GM21447 (cell line): ENCODE results near the gene ENO4.

Experiments used
- ATAC-seq: cut with Tn5 transposase; IDR thresholded peaks from one replicate; pipeline ENCODE4 v1.9.1; 2021; ENCODE audit not compliant: unreplicated experiment

The ENO4 gene

DNA sequence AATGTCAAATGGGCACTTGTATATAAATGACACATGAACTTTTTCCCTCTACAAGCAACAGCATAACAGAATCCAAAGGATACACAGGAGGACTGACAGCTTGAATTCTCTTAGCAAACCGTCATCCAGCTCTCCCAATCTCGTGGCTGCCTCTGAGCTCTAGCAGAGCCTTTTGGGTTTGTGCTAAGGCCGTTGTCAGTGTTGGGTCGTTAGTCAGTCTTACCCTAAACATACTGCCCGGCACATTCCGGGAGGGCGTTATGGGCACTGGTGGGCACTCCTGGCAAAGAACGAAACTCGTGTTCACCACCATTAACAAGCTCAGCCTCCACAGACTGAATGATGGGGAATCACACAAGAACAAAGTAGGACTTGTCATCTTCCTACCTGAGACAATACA is 19.6 kb upstream of the ENO4 start:
- no peak for ATAC-seq

DNA sequence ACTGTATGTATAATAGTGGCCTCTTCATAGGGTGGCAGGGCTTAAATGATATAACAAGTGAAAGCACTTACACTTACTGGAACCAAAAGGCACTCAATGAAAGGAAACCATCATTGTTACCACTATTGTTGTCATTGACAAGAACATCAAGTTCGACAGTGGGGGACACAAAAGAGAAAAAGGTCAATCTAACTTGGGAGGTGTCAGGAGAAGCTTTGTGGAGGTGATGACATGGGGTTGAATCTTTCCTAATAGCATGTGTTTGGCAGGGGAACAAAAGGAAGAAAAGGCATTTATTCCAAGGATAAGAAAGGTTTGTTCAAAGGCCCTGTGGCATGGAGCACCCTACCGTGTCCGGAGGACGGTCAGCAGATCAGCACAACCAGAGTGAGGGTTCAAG is 18.2 kb upstream of the ENO4 start:
- ATAC-seq: no peak

DNA sequence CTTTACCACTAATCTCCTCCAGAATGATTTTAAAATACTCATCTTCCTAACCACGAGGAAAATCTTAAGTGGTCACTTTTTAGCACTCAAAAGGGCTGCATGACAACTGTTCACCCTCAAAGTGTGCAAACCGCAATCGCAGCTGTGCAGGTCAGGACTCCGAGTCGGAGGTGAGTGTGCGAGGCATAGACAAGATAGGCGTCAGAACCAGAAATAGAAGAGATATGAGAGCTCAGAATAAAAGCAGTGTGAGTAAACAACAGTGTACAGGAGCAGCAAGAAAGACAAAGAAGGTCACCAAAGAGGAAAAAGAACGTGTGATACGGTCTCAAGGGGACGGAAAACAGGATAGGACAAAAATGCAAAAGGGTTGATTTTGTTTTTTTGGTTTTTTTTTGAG is 17.5 kb upstream of the ENO4 start:
- ATAC-seq: no peak

DNA sequence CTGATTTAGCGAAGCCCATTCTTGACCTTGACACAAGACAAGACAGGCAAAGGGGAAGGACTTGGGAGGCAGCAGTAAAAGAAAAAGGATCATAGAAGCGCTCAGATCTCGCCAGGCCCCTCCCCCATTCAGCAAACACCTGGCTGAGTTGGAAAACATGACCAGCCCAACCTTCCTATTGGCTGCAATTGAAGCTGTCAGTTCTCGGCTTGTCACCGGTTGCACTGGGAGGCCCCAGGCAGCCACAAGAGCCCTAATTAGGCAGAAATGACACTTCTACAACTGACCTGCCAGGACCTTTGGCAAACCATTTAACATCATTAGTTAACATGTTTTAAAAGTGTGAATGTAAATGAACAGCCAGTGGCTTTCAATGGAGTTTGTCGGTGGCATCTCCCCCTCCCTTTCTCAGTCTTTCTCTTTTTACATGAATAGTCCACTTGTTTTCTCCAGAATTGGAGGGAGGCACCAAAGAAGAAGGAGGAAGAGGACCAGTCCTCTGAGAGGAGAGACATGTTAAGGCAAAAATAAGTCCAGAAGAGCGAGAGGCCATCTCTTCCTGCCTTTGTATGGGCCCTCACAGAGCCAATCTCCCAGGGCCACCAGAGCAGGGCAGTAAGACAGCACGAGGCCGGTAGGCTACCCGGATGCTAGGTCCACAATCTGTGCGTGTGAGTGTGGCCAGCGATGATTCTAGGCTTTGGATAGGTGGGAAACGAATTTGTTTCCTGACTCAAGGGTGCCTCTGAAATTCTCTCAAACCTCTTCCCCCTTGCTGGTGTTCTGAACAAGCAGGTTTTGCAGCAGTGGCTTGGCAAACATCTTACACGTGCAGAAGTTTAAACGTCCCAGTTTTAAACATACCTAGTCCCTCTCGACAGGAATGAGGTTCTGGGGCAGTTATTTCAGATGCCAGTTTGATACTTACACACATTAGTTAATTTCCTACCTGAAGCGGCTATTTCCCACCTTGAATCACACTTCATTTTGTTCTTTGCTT is 15.0 kb upstream of the ENO4 start:
- no peak for ATAC-seq

DNA sequence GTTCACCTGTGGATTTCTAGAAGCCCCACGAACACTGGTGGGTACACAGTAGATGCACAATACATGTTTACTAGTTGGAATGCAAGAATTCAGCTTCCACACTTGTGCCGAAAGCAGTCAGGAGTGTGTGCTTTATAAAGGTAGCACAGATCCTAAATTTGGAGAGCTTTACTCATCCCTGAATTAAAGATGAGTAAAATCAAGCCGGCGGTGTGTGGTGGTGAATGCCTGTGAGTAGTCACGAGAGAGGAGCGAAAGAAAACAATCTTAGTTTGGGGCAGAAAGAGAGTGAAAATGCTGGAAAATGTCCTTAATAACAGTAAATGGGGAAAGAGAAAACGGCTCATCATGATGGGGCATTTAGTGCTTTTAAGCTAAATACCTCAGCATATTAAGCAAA is 13.6 kb upstream of the ENO4 start:
- no peak for ATAC-seq

DNA sequence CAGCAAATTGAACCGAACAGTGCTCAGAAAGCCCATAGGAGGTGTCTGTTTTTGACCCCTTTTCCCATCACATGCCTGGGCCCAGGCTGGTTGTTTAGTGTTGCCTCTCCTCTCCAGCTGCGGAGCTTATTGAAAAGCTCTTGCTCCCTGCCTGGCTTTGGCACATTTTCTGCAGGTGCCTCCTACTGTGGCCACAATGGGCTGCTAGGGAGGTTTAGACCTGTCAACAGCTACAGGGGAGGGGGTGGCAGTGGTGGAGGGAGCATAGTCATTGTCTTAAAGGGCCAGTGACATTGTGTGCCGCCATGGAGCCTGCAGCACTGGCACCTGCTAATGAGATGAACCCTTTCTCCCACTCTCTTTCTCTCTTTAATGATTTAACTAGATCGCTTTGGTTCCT is 13.2 kb upstream of the ENO4 start:
- ATAC-seq: no peak

DNA sequence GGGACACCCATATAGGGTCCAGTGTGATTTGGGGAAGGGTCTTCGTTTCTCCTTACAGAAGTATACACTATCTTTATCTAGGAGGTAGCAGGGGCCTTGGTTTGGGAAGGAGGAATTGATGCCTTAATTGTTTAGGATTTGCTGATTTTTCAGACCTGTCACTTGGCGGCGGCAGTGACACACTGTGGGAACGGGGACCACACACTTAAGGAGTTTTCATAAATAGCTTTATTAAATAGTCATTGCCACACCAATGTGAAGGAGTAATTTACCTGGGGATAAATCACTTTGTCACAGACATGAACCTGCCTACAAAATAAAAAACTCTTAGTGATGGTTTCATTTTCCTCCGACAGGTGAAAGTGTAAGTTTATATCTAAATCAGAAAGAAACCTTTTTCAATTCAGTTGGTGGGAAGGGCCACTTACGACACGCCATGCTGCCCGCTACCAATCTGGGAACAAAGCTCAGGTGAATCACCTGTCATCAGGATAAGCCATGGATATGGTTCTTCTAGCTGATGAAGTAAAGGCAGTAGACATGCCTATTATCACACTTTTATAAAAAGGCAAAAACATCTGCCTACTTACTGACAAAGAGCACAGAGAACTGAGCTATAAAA is 12.3 kb upstream of the ENO4 start:
- no peak for ATAC-seq

DNA sequence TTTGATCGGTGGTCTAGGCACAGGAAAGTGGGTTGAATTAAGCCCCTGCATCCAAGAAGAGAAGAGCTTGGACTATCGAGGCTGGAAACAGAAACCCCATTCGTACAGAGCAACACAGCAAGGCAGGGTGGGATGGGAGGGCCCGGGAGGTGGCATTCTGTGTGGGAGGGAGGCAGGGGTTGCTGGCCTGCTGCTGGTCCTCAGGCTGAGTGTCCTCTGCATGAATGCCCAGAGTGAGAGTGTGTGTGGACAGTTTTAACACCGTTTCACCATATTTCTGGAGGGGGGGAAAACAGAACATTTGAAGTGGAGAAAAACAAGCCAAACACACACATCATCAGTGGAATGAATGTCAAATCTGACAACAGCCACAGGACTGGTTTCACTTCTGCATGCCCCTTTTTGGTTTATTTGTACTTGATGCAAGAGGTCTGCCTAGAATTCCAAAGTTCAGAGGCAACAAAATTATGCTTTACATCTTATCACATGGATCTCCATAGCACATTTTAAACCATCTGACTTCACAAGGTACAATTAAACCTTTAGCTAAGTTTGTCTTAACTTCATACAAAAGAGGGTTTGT is 11.1 kb upstream of the ENO4 start:
- peak; percentile 84 for ATAC-seq

DNA sequence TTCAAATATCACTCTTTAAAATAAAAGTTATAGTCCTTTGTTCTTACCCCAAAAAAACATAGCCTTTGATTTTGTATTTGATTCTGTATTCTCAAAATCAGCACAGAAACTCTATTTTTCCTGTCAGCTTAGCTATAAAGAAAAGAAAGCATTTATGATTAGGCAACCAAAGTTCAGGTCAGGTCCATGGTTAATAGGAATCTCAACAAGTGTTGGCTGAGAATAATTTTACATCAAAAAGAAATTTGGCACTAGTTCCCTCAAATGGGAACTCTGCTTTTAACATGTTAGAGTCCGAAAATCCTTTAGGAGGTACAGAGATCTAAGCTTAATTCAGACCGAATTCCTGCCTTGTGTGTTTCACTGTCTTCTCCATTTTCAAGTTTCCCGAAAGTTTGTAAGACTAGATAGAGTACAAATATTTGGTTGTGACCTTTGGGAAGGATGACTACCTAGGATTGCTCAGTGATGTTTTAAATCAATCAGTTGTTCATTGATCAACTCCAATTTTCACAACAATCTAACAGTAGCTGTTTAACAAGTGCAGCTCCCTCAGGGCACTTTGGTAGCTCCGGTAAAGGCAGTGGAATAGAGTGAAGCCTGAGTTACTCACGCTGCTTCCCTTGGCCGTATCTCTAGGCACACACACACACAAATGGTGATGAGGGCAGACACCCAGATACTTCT is 8.8 kb upstream of the ENO4 start:
- no peak for ATAC-seq

DNA sequence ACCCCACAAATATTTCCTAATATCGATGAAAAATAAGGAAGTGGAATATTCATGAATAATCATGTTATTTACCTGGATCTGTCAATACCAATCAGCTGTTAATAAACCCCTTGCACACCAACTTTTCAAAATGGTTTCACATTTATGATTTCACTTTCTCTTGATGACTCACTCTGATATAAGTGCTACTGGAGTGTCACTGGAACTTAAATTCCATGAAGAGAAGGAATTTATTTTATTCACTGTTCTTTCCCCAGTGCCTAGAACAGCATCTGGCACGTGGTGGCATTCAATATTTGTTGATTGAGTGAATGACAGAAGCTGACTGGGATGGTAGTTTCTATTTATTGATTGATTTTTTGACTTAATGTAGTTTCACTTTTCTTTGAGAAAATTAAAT is 3.5 kb upstream of the ENO4 start:
- no peak for ATAC-seq

DNA sequence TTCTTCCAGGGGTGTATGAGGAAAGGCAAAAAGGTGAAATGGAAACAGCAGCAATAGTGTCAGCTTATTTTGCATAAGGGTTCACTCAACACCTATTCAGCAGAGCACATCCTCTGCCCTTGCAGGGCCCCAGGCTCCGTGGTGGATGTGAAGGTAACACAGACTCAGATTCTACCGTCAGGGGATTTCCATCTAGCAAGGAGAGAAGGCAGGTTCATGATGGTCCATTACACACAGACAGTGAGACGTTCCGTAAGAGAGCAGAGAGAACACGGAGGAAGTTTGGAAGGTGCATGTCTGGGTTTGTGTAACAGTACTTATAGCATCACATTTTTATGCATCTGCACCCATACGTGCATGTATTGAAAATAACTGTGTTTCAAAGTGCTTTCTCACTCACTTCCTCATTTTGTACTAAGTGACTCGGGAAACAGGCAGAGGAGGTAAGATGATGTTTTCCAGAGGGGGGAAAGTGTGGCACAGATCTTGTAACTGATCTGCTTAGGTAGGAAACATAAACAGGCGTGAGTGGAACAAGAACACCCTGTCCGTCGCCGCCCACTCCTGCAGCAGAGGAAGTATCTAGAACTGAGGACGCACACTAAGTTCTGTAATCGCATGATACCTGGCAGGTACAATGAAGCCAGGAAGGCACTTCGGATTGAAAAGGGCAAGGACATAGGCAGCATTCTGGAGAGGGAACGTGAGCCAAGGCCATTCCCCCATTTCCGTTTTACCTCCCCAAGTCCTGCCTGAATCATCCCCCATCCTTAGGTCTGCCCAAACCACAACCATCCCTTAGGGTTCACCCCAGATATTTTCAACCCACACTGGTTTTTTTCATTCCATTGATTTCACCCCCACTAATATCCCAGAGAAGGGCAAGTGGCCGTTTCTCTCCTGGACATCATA is 1.0 kb upstream of the ENO4 start:
- peak; percentile 68 for ATAC-seq

DNA sequence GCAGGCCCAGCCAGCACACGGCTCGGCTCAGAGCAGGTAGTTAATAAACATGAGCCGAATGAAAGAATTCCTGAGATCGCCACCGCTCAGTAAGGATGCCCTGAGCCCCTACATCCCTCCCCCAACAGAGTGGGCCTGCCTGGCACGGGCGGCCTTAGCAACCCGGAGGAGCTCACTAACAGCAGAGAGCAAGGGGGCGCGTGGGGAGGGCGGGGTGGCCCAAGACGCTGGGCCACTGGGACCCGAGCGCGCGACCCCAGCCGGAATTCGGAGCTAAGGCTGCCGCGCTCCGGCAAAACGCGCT is 403 bp upstream of the ENO4 start:
- ATAC-seq: no peak

DNA sequence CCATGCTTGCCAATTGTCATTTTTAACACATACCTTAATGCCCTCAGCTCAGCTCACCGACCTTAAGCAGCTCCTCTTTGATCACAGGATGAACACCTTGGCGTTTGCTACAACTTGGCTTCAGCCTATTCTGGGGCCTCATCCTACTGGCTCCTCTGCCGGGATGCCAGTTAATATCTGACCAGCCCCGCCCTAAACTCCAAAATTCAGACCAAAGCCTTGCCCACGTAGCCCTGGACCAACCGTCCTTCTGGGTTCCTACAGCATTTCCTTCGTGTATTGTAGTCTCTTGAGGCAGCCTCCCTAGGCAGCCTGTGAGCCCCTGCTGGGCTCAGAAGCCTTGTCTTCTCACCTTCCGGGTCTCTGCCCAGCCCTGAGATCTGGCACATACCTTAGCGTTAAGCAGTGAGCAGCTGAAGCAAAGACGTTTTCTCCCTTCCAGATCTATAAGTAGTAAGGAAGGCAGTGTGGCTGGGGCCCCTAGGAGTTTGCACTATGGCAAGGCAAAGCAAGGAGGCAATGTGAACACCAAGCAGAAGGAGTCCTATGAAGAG is 836 bp downstream of the ENO4 start:
- ATAC-seq: no peak

DNA sequence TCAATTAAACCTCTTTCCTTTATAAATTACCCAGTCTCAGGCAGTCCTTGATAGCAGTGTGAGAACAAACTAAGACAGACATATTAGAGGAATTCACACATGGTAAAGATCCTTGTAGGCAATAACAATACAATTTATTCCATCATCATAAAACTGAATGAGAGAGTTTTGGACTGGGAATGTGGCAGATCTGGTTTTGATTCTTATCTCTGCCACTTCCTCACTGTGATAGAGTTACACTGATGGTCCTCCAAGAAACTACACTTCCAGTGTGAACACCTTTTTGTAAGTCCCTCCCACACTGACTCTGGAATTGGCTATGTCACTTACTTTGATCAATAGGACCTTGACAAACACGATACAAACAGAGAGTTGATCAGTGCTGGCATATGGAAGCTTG is 2.9 kb downstream of the ENO4 start:
- ATAC-seq: no peak

DNA sequence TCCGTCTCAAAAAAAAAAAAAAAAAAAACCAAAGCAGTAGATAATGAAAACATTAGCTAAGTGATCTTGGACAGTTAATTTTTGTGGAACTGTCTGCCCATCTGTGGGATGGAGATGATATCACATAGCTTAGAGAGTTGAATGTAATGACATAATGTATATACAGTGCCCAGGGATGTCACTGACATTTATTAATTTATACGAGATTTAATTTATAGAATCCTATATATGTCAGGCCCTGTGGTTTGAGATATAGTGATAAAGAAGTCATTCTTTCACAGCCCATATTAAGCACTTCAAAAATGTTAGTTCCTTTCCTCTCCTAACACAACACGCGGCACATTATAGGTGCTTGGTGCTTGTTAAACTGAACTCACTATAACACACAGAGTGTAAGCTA is 4.0 kb downstream of the ENO4 start:
- ATAC-seq: no peak

DNA sequence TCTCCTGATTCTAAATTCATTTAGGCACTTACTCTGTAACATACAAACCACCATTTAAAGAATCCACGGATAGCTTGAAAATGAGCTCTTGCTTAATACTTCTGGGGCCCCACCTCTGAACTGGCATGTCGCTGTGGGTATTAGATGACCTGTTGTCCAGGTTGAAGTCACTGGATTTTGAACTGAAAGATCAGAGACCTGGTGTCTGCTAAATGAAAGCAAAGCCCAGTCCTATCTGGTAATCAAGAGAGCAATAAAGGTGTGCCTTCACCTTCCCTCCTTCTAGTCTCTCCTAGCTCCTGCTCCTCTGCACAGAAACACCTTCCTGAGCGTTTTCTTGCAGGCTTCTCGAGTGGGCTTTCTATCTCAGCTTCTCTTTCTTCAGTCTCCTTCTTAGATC is 4.4 kb downstream of the ENO4 start:
- ATAC-seq: no peak

DNA sequence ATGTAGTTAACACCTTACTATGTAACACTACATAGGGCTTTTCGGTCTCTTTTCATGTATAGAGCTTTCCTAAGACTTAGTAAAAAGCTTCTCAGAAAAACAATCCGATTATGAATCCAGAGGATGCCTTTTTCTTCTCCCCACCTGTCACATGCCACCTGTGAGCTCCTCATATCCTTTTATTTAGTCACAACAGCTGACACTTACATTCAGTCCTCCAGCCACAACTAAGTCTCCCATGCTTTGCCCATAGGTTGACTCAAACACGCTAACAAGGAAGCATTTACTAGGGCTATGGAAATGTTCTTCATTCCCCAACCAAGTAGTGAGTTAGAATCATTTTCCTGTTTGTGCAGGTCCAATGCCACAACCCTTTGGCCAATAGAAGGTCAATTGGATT is 7.9 kb downstream of the ENO4 start:
- no peak for ATAC-seq

DNA sequence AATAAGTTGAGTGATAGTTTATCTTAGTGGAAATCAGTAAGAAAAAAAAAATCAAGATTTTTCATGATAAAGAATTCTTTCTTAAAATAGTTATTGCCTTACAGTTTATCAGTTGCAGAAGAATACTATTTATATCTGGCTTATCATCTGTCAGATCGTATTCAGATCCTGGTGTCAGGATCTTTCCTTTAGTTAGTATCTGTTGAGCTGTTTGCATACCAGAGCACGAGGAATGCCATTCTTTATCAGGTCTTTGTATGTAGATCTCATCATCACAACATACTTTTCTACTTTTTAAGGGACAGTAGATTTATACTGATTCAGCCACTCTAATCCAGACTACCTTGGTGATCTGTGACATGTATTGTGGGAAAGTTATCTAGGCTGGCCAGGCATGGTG is 12.5 kb downstream of the ENO4 start:
- ATAC-seq: no peak

DNA sequence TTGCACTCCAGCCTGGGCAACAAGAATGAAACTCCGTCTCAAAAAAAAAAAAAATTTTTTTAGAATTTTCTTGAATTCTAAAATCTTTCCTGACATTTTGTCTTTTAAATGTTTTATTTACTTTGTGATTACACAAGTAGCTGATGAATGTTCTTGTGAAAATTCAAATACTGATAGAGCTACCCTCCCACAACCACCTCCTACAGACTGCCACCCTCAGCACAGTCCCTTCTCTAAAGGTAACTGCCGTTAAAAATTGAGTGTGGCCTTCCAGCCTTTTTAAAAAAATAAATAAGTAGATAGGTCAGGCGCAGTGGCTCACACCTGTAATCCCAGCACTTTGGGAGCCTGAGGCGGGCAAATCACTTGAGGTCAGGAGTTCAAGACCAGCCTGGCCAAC is 15.1 kb downstream of the ENO4 start:
- ATAC-seq: no peak

DNA sequence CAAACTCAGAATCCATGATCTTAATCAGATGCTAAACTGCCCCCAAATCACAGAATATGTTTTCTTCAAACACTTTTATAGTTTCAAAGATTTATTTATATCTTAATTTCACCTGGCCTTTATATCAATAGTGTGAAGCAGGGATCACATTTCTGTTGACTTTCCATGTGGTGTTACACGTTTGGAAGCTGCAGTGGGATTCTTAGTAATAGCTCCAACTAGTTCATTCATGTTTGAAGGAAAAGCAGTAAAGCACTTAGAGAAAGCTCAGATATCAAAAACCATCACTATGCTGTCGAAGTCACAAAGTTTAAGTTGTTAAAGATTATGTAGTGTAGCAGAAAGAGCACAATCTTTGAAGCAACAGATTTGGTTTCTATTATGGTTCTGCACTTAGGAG is 16.8 kb downstream of the ENO4 start:
- ATAC-seq: no peak
